ENCODE data around the gene ADAT3. TPM values are rescaled to one million over a fixed set of nuclear protein-coding genes. Genes with fewer than 3 reads are reported as not detected.
A peak's percentile ranks its signal among the peaks of the same experiment; 100 is the strongest.

ADAT3 gene
- total RNA-seq, 4 donors from 2014 or later = 1.0 to 5.5 (median 2.8) TPM

- no peaks in the 10 kb centered on the region for H3K27me3 ChIP-seq
- peaks cover 0 to 6% of the 10 kb centered on the region in 2 donors for H3K4me1 ChIP-seq
- no peak overlapping the region for H3K4me3 ChIP-seq
- intact Hi-C loops (cut with DNase I; ENCODE audit: low total_unique reads) = no loop called here
- TF ChIP-seq, protein P1, sequence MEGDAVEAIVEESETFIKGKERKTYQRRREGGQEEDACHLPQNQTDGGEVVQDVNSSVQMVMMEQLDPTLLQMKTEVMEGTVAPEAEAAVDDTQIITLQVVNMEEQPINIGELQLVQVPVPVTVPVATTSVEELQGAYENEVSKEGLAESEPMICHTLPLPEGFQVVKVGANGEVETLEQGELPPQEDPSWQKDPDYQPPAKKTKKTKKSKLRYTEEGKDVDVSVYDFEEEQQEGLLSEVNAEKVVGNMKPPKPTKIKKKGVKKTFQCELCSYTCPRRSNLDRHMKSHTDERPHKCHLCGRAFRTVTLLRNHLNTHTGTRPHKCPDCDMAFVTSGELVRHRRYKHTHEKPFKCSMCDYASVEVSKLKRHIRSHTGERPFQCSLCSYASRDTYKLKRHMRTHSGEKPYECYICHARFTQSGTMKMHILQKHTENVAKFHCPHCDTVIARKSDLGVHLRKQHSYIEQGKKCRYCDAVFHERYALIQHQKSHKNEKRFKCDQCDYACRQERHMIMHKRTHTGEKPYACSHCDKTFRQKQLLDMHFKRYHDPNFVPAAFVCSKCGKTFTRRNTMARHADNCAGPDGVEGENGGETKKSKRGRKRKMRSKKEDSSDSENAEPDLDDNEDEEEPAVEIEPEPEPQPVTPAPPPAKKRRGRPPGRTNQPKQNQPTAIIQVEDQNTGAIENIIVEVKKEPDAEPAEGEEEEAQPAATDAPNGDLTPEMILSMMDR (IDR thresholded peaks at IDR 0.05) = no peak
- no peak for TF ChIP-seq POLR2A (IDR thresholded peaks at IDR 0.05)
- H3K9me3 ChIP-seq = no peaks in the 10 kb centered on the region
- no peak for DNase-seq
- no peak overlapping the region for H3K27ac ChIP-seq
- no peaks in the 10 kb centered on the region for H3K36me3 ChIP-seq
Observed at GRCh38 chr19:1893791-1894190, 11.4 kb upstream of the ADAT3 start.

- DNase-seq = no peak
- TF ChIP-seq POLR2A (IDR thresholded peaks at IDR 0.05) = no peak
- TF ChIP-seq, protein P1 (IDR thresholded peaks at IDR 0.05) = no peak
- peaks cover 0 to 6% of the 10 kb centered on the region in 2 donors for H3K4me1 ChIP-seq
Observed at GRCh38 chr19:1896508-1896907, 8.7 kb upstream of the ADAT3 start.

DNA sequence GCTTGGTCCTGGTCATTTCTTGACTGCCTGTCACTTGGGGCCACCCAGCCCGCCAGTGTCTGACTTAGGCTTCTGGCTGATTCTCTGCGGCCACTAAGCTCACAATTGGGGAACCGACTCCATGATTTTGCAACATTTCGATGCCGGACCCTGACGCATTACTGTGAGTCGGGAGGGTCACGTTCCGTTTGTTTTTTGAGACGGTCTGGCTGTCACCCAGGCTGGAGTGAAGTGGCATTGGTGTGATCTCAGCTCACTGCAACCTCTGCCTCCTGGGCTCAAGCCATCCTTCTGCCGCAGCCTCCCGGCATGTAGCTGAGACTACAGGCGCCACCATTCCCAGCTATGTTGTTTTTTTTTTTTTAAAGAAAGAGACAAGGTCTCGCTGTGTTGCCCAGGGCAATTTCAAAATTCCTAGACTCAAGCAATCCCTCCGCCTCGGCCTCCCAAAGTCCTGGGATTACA, 3.2 kb upstream of the ADAT3 start:
- TF ChIP-seq, protein P1 (IDR thresholded peaks at IDR 0.05) = no peak
- no peak for TF ChIP-seq POLR2A (IDR thresholded peaks at IDR 0.05)
- Histone ChIP-seq H3K4me1 (peaks cover 6 to 7% of the 10 kb centered on the region in 2 donors), H3K9me3 (no peaks in the 10 kb centered on the region), H3K4me3 (no peak overlapping the region), H3K36me3 (no peaks in the 10 kb centered on the region), H3K27me3 (no peaks in the 10 kb centered on the region), H3K27ac (no peak overlapping the region)
- no peak for DNase-seq
- intact Hi-C loops (cut with DNase I; ENCODE audit: low total_unique reads) = no loop called here

More at GRCh38 chr19:1896508-1896907, 8.7 kb upstream of the ADAT3 start:
- Histone ChIP-seq H3K36me3 (no peaks in the 10 kb centered on the region), H3K27me3 (no peaks in the 10 kb centered on the region), H3K27ac (no peak overlapping the region), H3K9me3 (no peaks in the 10 kb centered on the region), H3K4me3 (no peak overlapping the region)
- intact Hi-C loops (cut with DNase I; ENCODE audit: low total_unique reads) = no loop called here

- H3K27ac ChIP-seq = peak overlapping the region; percentile 66 to 86
- no peak for DNase-seq
- intact Hi-C loops (cut with DNase I; ENCODE audit: low total_unique reads) = no loop called here
- TF ChIP-seq, protein P1 (IDR thresholded peaks at IDR 0.05) = no peak
- no peak for TF ChIP-seq POLR2A (IDR thresholded peaks at IDR 0.05)
- H3K9me3 ChIP-seq = no peaks in the 10 kb centered on the region
- peaks cover 0 to 7% of the 10 kb centered on the region in 2 donors for H3K4me1 ChIP-seq
- no peaks in the 10 kb centered on the region for H3K36me3 ChIP-seq
- H3K27me3 ChIP-seq = no peaks in the 10 kb centered on the region
- no peak overlapping the region for H3K4me3 ChIP-seq
Observed at GRCh38 chr19:1902923-1903322, 2.3 kb upstream of the ADAT3 start.

DNA sequence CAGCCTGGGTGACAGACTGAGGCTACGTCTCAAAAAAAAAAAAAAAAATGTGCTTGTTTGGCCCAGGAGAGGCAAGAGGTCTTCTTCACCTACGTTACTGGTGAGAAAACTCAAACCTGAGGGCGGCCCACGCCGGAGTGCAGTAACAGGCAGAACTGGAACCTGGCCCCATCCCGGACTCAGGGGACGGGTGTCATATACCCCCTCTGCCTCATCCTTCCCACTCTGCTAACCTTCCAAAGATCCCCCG, 414 bp upstream of the ADAT3 start:
- Histone ChIP-seq H3K36me3 (no peaks in the 10 kb centered on the region), H3K4me3 (peak overlapping the region in 1 of 2 donors; percentile 42), H3K9me3 (no peaks in the 10 kb centered on the region), H3K27ac (peak overlapping the region; percentile 80 to 86), H3K4me1 (peaks cover 0 to 7% of the 10 kb centered on the region in 2 donors), H3K27me3 (no peaks in the 10 kb centered on the region)
- intact Hi-C loops (cut with DNase I; ENCODE audit: low total_unique reads) = no loop called here
- no peak for DNase-seq
- TF ChIP-seq, protein P1 (IDR thresholded peaks at IDR 0.05) = peak in 1 of 4 experiments; percentile 5
- no peak for TF ChIP-seq POLR2A (IDR thresholded peaks at IDR 0.05)

Measured in uterus (tissue), 4 donors.